ENCODE results near the gene IPMK. TPM values are rescaled to one million over a fixed set of nuclear protein-coding genes. Genes with fewer than 3 reads are reported as not detected.

IPMK gene
- total and polyA plus RNA-seq, 2 experiments from 2014 or later: 5.5 to 17.8 TPM

- H3K27ac ChIP-seq (ENCODE audit: low read depth): peak overlapping the region; percentile 83
- no peak overlapping the region for H3K27ac Mint-ChIP-seq
- no peaks in the 10 kb centered on the region for H3K36me3 ChIP-seq (ENCODE audit: insufficient read depth)
- peaks cover 6% of the 10 kb centered on the region; the same call in 1 of the 3 replicates for H3K36me3 Mint-ChIP-seq (ENCODE audit: low read depth)
- ATAC-seq (no peak), DNase-seq (ENCODE audit: low spot score) (no peak)
- H3K9me3 Mint-ChIP-seq: peaks cover 3% of the 10 kb centered on the region; the same call in 2 of the 3 replicates
- no peaks in the 10 kb centered on the region; the same call in 1 of the 2 replicates for H4K20me1 ChIP-seq (replicated peaks; ENCODE audit: insufficient read depth)
- peak overlapping the region; percentile 80 for H3K4me3 ChIP-seq
- H3K4me3 Mint-ChIP-seq: peak overlapping the region; percentile 97
- peak overlapping the region; percentile 75; the same call in 1 of the 2 replicates for H2AFZ ChIP-seq
- H3K4me2 ChIP-seq: peak overlapping the region; percentile 80
- H3K27me3 ChIP-seq (ENCODE audit: insufficient read depth): no peaks in the 10 kb centered on the region
- no peaks in the 10 kb centered on the region for H3K9me2 ChIP-seq (ENCODE audit: insufficient read depth)
- H3K4me1 ChIP-seq (ENCODE audit: insufficient read depth): peaks cover 24% of the 10 kb centered on the region
- H3K27me3 Mint-ChIP-seq (ENCODE audit: insufficient read depth, low read depth, poor library complexity): peaks cover 9% of the 10 kb centered on the region
- no peaks in the 10 kb centered on the region; the same call in 1 of the 2 replicates for H3F3A ChIP-seq (replicated peaks; ENCODE audit: low read depth)
- H3K79me2 ChIP-seq (replicated peaks; ENCODE audit: insufficient read depth): peaks cover 74% of the 10 kb centered on the region
- peaks cover 30% of the 10 kb centered on the region for H3K4me1 Mint-ChIP-seq
- TF ChIP-seq JUNB (IDR thresholded peaks at IDR 0.05; ENCODE audit: unreplicated experiment): no peak
- no peak for TF ChIP-seq REST (IDR thresholded peaks at IDR 0.05; ENCODE audit: unreplicated experiment)
- no peak for TF ChIP-seq POLR2AphosphoS5 (IDR thresholded peaks at IDR 0.05; ENCODE audit: low read depth)
- no peak for TF ChIP-seq ZNF462 (CRISPR knock-in tag; IDR thresholded peaks at IDR 0.05)
These were observed 2.1 kb upstream of the IPMK start for GRCh38 chr10:58269782-58270290.

Data from GM23338 (cell line).